ENCODE data around the gene HS6ST3.
"Not testable (repeated sequence)": the region's sequence is repeated elsewhere in the genome, so short reads cannot be mapped to it uniquely, and the experiment has no call there.

HS6ST3 gene

GRCh38 chr13:96728463-96728862 lies 638.6 kb downstream of the HS6ST3 start:
- DNase-seq (ENCODE audit: low read depth in 3 of 3) = no peak

- DNase-seq (ENCODE audit: low read depth in 3 of 3) = no peak
These were observed 640.8 kb downstream of the HS6ST3 start for GRCh38 chr13:96730676-96731075.

DNA sequence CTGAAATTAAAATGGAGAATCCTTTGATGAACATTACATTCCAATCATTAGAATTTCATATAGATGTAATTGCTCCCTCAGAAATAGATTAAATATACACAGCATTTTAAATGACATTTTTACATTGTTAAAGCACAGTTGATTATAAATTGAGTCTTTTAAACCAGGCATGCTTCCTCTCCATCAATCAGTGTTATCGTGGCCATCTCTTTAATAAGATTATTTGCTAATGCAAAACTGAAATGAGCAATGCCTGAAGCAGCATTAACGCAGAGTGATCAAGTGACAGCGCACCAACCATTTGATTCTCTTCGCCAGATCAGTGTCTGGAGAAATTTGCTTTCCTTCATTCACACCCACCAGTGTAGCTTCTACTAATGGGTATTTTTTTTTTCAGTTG lies 644.6 kb downstream of the HS6ST3 start:
- no peak for DNase-seq (ENCODE audit: low read depth in 3 of 3)

DNA sequence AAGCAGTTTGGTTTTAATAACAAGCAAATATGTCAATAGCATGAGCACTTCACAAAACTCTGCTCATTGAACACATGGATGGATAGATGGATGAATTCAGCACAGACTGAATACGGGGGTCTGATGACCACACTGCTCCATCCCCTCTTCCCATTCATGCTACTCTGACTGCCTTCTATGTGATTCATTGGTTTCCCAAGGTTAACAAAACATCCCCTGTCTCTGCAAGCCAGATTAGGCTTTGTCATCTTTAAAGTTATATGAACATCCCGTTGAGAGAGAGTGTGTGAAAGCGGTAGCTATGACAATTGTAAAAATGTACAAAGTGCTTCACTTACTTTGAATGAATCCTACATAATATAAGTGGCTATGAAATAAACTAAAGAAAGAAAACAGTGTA lies 651.9 kb downstream of the HS6ST3 start:
- DNase-seq (ENCODE audit: low read depth in 3 of 3) = no peak

GRCh38 chr13:96743296-96744089 lies 653.6 kb downstream of the HS6ST3 start:
- DNase-seq (ENCODE audit: low read depth in 3 of 3) = no peak

GRCh38 chr13:96744367-96745331 lies 654.7 kb downstream of the HS6ST3 start:
- DNase-seq (ENCODE audit: low read depth in 3 of 3) = no peak

- DNase-seq (ENCODE audit: low read depth in 3 of 3) = no peak
These were observed 657.0 kb downstream of the HS6ST3 start for GRCh38 chr13:96746886-96747285.

DNA sequence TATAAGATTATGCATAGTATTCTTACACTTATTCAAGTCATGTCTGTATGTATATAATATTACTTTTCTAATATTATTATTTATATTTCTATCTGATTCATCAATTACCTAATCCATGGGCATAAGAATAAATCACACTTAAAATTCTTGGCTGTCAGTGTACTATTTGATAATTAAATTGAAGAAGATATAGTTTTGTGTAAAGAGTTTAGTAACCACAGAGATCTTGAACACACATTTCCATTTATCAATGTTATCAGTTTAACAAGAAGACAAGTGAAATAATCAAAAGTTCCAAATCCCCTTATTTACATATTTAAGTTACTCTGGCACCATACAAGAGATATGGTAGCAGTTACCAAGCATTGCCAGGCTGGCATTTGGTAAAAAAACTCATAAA lies 659.9 kb downstream of the HS6ST3 start:
- no peak for DNase-seq (ENCODE audit: low read depth in 3 of 3)

GRCh38 chr13:96751089-96751488 lies 661.2 kb downstream of the HS6ST3 start:
- no peak for DNase-seq (ENCODE audit: low read depth in 3 of 3)

DNA sequence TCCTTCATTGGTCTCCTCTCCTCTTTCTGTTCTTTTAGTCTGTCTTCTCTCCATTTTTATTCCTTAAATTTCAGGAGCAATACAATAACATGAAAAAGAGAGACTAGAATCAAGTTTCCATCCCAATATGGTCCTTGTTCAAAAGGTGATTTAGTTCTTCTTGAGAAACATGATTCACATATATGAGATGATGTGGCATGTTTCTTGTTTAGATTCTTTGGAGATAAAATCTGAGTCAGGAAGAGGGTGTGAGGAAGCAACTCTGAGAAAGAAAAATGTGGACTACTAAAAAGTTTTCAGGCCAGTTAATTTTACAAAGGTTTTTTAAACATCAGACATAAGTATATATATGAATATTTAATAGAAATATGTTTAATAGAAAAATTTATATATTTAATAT lies 673.0 kb downstream of the HS6ST3 start:
- no peak for DNase-seq (ENCODE audit: low read depth in 3 of 3)

DNA sequence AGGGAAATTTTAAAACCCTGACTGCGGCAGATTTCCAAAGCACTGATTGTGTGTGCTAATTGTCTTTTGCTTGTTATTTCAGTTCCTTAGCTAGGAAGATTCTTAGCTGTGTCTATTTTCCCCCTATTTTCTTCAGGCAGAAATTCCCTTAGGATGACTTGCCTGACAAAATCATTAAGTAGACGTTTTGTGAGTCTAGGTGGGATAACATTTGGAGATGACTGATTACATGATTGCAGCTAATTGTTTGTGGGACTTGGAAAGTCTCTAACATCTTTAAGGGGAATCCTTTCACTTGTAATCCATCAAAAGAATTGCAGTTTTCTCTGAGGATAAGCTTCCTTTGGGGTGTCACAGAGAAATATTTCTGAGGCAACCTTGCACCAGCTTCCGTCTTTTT lies 676.4 kb downstream of the HS6ST3 start:
- DNase-seq (ENCODE audit: low read depth in 3 of 3) = no peak

DNA sequence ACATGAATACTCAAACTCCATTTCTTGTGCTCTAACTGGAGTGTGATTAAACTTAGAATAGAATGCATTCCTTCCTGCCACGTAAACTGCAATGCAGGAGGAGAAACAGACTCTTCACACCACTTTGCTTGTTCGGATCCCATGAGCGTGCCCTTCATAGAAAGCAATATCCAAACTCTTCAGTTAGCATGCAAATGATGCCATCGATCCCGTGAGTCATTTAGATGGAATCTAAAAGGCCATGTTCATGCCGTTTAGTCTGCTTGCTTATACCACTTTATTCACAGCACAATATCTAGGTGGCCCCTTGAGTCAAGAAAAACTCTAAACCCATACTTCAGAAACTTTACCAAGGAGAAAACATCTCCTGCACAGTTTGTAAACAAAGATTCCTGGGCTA lies 678.6 kb downstream of the HS6ST3 start:
- DNase-seq (ENCODE audit: low read depth in 3 of 3) = no peak

DNA sequence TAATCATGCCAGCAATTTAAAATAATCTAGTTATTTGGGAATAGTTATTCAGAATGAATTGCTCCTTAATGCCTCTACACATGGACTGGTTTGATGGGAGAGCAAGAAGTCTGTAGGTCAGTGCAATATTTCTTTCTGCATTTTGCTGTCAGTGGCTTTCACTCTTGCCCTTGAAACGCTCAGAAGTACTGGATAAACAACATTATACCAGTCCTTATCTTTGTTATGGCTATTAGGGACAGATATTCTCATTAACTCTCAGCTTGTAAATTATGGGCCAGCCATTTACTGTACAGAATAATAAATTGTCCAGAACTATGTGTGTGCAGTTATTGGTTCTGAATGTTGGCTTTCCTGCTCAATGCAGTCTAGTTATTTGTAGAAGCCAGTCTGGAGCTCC lies 680.0 kb downstream of the HS6ST3 start:
- DNase-seq (ENCODE audit: low read depth in 3 of 3) = no peak

DNA sequence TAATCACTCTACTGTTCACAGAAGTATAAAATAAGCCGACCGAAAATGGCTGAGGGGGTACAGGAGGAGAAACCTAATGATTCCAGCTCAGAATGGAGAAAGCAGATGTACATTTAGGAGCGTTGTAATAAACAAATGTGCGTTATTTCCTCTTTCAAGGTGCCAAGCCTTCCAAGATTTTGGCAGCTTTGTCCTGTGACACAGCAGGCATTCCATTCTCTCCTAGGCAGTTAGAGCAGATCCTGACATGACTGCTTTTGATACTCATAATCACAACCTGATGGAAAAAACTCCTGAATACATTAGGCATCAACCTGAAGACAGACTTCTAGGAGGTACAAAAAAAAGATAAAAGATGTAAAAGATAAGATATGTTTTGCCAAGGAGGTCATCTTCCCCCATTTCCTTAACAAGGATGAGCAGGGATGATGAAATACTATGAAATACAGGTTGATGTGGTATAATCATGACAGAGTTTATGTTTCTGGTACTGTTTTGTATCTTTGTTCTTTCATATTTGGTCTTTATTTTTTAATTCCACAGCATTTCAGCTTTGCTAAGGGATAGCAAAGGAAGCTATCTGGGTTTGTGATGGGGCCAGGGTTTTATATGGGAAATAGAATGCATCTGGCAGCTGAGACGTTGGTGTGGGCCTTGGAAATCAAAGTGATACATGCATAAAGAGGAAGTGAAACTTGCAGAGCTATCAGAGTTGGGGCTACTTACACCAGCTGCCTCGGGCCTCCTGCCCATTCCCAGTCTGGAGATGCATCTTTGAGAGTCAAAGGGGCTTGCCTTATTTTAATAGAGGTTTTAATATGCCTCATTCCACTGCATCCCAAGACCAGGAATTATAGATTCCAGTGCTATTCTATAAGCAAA lies 681.8 kb downstream of the HS6ST3 start:
- DNase-seq (ENCODE audit: low read depth in 3 of 3) = no peak

- DNase-seq (ENCODE audit: low read depth in 3 of 3) = no peak
These were observed 682.5 kb downstream of the HS6ST3 start for GRCh38 chr13:96772426-96772825.

GRCh38 chr13:96778302-96778701 lies 688.4 kb downstream of the HS6ST3 start:
- DNase-seq (ENCODE audit: low read depth in 3 of 3) = not testable (repeated sequence)

DNA sequence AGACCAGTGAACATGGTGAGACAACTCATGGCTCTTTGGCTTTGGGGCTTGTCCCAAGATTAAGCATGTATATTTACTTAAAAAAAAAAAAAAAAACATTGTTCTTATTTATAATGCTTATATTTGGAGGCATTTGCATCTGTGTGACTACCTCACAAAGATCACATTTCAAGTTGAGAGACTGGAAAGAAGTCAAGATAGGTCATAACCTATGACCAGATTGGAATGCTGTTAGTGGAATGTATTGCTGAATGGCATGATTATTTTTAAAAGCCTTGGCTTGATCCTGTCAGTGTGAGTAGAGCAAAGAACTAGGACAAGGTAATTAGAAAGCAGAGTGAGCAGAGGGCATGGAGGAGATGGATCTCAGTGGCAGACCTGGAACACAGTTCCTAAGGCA lies 689.8 kb downstream of the HS6ST3 start:
- no peak for DNase-seq (ENCODE audit: low read depth in 3 of 3)

GRCh38 chr13:96780105-96780504 lies 690.2 kb downstream of the HS6ST3 start:
- DNase-seq (ENCODE audit: low read depth in 3 of 3) = no peak

GRCh38 chr13:96781141-96781540 lies 691.2 kb downstream of the HS6ST3 start:
- DNase-seq (ENCODE audit: low read depth in 3 of 3) = no peak

GRCh38 chr13:96782186-96782585 lies 692.3 kb downstream of the HS6ST3 start:
- no peak for DNase-seq (ENCODE audit: low read depth in 3 of 3)

DNA sequence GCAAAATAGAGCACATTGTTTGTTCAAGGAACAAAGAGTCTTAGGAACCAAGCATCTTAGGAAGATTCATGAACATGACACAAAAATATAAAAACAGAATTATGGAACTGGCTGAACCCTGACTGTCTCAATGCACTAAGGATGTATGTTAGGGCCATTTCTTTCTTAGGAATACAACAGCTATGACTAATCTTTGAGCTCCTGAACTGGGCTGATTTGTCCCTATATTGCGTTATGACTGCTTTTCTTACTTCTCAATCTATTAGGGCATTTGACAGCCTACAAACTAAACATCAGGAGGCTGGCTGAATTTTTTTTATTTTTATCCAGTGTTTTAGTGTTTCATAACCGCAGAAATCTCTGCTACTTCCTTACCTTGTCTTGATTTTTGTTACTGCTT lies 693.1 kb downstream of the HS6ST3 start:
- DNase-seq (ENCODE audit: low read depth in 3 of 3) = no peak

DNA sequence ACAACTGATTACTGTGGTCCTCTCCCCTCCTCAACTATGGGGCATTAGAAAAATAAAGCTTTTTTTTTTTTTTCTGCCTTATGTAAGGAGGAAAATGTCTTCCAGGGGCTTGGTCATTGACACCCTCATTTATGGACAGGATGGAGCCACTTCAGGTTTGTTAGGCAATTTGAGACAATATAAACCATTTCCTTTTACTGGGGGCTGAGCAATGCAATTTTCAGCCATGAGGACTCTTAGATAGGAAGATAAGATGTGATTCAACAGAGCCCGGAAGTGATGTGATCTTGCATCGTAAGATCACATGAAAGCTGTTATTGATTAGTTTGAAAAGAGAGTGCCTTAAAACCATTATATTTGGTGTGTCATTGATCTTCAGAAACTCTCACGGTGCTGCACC lies 693.6 kb downstream of the HS6ST3 start:
- DNase-seq (ENCODE audit: low read depth in 3 of 3) = no peak

Measured in stimulated activated CD4-positive, alpha-beta T cell treated with anti-CD3 and anti-CD28 coated beads, TNF-alpha, amount 100 ng/mL, for 4 hours (primary cell).